K562 (cell line): ENCODE data around the gene CDS2. TPM values are rescaled to one million over a fixed set of nuclear protein-coding genes. Genes with fewer than 3 reads are reported as not detected.

Source experiments
- CHD7 ChIP-seq: fragments of 200-600 bp; sonication (generic); IDR thresholded peaks from one replicate; pipeline ENCODE4 v1.6.1; 2012; ENCODE audit warnings: mild to moderate bottlenecking, low read depth, low read length, inconsistent platforms
- HES1 ChIP-seq: fragments of 450-650 bp; IDR thresholded peaks from 2 replicates; pipeline ENCODE4 v1.6.1; 2016; ENCODE audit warnings: low read depth, mild to moderate bottlenecking, moderate library complexity
- HEY1 ChIP-seq: fragments of 250-450 bp; sonication (Bioruptor Pico); IDR thresholded peaks from 2 replicates; pipeline ENCODE4 v1.5.0; 2020; ENCODE audit warnings: mild to moderate bottlenecking, moderate library complexity, borderline replicate concordance
- KLF13 ChIP-seq: fragments of 450-650 bp; IDR thresholded peaks from 2 replicates; pipeline ENCODE4 v1.6.1; 2016; ENCODE audit warnings: missing genetic modification characterization, low read depth, mild to moderate bottlenecking, missing compliant biosample characterization, moderate library complexity, borderline replicate concordance
- MAZ ChIP-seq, 2 experiments: fragments of 450-650 bp in 1 of 2; sonication (generic) in 1 of 2; formaldehyde crosslinking; IDR thresholded peaks in 1 of 2; conservative IDR thresholded peaks in 1 of 2; 2 replicates each; pipeline versions ENCODE4 v1.4.0 to v1.5.0; 2020; ENCODE audit warnings: mild to moderate bottlenecking in 1 of 2, missing genetic modification reagents in 1 of 2
- MYBL2 ChIP-seq, 2 experiments: fragments of 450-650 bp in 1 of 2; sonication (generic) in 1 of 2; formaldehyde crosslinking in 1 of 2; IDR thresholded peaks; 2 replicates each; pipeline versions ENCODE4 v1.6.1 to v1.8.1; 2017 to 2022; ENCODE audit warnings: borderline replicate concordance in 1 of 2, inconsistent platforms in 1 of 2, low read depth in 1 of 2, mild to moderate bottlenecking in 1 of 2, missing genetic modification reagents in 1 of 2, moderate library complexity in 1 of 2
- SLC30A9 ChIP-seq: fragments of 250-450 bp; sonication (Bioruptor Pico); IDR thresholded peaks from 2 replicates; pipeline ENCODE4 v1.8.0; 2022; ENCODE audit warnings: mild to moderate bottlenecking, moderate library complexity
- XRCC4 ChIP-seq: IDR thresholded peaks from one replicate; pipeline ENCODE4 v1.6.1; 2011; ENCODE audit not compliant: insufficient read depth, insufficient read length; ENCODE audit errors: extremely low read depth
- ZNF253 ChIP-seq: fragments of 250-450 bp; sonication (Bioruptor Pico); conservative IDR thresholded peaks from 2 replicates; pipeline ENCODE4 v1.6.1; 2021; ENCODE audit warnings: mild to moderate bottlenecking
- polyA plus RNA-seq, 8 experiments: library from polyadenylated mRNA; depleted of rRNA in 4 of 8; stranded (reverse) in 5 of 8; unstranded in 3 of 8; fragments of >200 nt; fragmentation: Nextera tagmentation in 2 of 8; fragmentation: Illumina TruSeq in 1 of 8; extraction: Ambion mirVana in 2 of 8; extraction: Trizol in 1 of 8; gene quantifications; 2 replicates each; pipeline versions ENCODE4 v1.2.1 to v1.2.3, GENCODE V29; 2011 to 2014; ENCODE audit warnings: inconsistent platforms in 1 of 8, missing spikeins in 1 of 8
- total RNA-seq, 7 experiments: library from RNA; depleted of rRNA in 6 of 7; stranded (reverse); fragments of >200 nt in 6 of 7; fragmentation: Illumina TruSeq in 2 of 7; extraction: Trizol in 2 of 7; gene quantifications; 2 replicates each; pipeline versions ENCODE4 v1.2.1 to v1.2.3, GENCODE V29; 2011 to 2021; ENCODE audit warnings: low replicate concordance in 1 of 7

CDS2 gene
- total and polyA plus RNA-seq, 9 of the 15 experiments (the other 6 are each of a cell fraction or from before 2014, with no cell fraction given): 6.4 to 46.4 (median 12.2) TPM

DNA sequence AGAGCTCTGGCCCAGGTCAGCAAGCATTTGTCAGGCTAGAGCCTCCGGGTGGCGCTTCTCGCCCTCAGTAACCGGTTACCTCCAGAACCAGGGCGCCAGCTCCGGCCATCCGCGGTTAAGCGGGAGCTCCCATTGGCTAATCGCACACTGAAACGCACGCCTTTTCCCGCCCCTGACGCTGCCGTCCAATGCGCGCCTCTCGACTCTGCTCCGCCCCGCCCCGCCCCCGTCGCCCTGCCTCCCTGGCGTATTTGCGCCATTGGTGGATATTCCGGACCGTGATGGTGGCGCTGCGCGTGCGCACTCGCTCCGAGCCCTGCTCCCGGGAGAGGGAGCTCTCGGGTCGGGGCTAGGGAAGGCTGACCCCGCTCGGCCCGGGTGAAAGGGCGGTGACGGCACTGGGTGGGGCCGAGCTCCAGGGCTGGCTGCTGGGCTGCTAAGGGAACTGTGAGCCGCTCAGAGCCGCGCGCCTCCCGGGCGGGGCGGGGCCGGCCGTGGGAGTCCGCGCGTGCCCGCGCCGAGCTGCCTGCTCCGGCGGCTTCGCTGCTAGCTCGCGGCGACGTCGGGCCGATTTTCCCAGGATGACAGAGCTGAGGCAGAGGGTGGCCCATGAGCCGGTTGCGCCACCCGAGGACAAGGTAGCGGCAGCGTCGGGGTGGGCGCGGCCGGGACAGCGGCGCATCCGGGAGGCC, at the start of gene CDS2 (continued):
- TF ChIP-seq XRCC4 (no peak), KLF13 (no peak), MYBL2 (IDR thresholded peaks at IDR 0.05; ENCODE audit: low read depth) (no peak), MYBL2 (CRISPR knock-in tag; IDR thresholded peaks at IDR 0.05; ENCODE audit: borderline replicate concordance) (no peak), HES1 (no peak), SLC30A9 (CRISPR knock-in tag) (no peak), CHD7 (no peak), HEY1 (CRISPR knock-in tag) (no peak), MAZ (CRISPR knock-in tag; conservative IDR thresholded peaks at IDR 0.05 in 1 of 2, IDR thresholded peaks at IDR 0.05 in 1 of 2) (peak; percentile 69 to 73; a peak in 3 of 4 replicates), ZNF253 (CRISPR knock-in tag) (no peak)
